Sigmoid colon (tissue), 7 donors: Measurements from ENCODE around the gene BRIX1. TPM values are rescaled to one million over a fixed set of nuclear protein-coding genes. Genes with fewer than 3 reads are reported as not detected.

Experiments
- DNase-seq: peaks from one replicate; pipeline ENCODE4 v3.0.0-alpha.2; 2019
- H3K27ac ChIP-seq, 4 donors: fragments of 200-600 bp; sonication (generic); one replicate each; pipeline ENCODE4 v1.5.1; 2016 to 2019; ENCODE audit warnings: mild to moderate bottlenecking in 1 of 4
- H3K27me3 ChIP-seq, 3 donors: fragments of 200-600 bp; sonication (generic); one replicate each; pipeline ENCODE4 v1.5.1; 2019; ENCODE audit warnings: mild to moderate bottlenecking in 1 of 3
- H3K36me3 ChIP-seq, 4 donors: fragments of 200-600 bp; sonication (generic); one replicate each; pipeline ENCODE4 v1.5.1; 2016 to 2019
- H3K4me1 ChIP-seq, 4 donors: fragments of 200-600 bp; sonication (generic); one replicate each; pipeline ENCODE4 v1.5.1; 2017 to 2019
- H3K4me3 ChIP-seq, 4 donors: fragments of 200-600 bp; sonication (generic); one replicate each; pipeline ENCODE4 v1.5.1; 2017 to 2019; ENCODE audit warnings: mild to moderate bottlenecking in 2 of 4, moderate library complexity in 1 of 4
- H3K9me3 ChIP-seq, 4 donors: fragments of 200-600 bp in 3 of 4; sonication (generic) in 3 of 4; one replicate each; pipeline versions ENCODE4 v1.5.1 to v1.6.1; 2013 to 2019
- CTCF ChIP-seq, 4 experiments: fragments of 450-650 bp in 3 of 4; fragments of 200-600 bp in 1 of 4; IDR thresholded peaks; one replicate each; pipeline ENCODE4 v1.5.1; 2016 to 2019; ENCODE audit warnings: antibody characterized with exemption in 4 of 4, mild to moderate bottlenecking in 3 of 4, moderate library complexity in 2 of 4
- EP300 ChIP-seq, 4 donors: sonication (generic); formaldehyde crosslinking; IDR thresholded peaks; one replicate each; pipeline ENCODE4 v1.6.1; 2017; ENCODE audit warnings: antibody characterized with exemption in 4 of 4
- POLR2A ChIP-seq, 2 donors: fragments of 450-650 bp; IDR thresholded peaks; one replicate each; pipeline ENCODE4 v1.6.1; 2016; ENCODE audit warnings: antibody characterized with exemption in 2 of 2, mild to moderate bottlenecking in 2 of 2, moderate library complexity in 2 of 2
- POLR2AphosphoS5 ChIP-seq, 4 donors: sonication (generic); formaldehyde crosslinking; IDR thresholded peaks; one replicate each; pipeline ENCODE4 v1.6.1; 2017; ENCODE audit warnings: antibody characterized with exemption in 4 of 4
- WGBS, 2 donors: extraction: QIAGEN DNeasy Blood & Tissue Kit; methylation state at CpG; one replicate each; pipeline ENCODE4 v1.1.7; 2013; 5-methylcytosine and 5-hydroxymethylcytosine counted together
- intact Hi-C: fragments of 100-400 bp; cut with DNase I; formaldehyde crosslinking; loops from one replicate; pipeline ENCODE4 v1.15.1; 2023
- polyA plus RNA-seq, 3 donors: library from polyadenylated mRNA; stranded (reverse); fragments of 200-250 nt; gene quantifications; one replicate each; pipeline ENCODE4 v1.2.3, GENCODE V29; 2013
- total RNA-seq, 4 donors: library from RNA; depleted of rRNA; stranded (reverse); fragments of >200 nt; gene quantifications; one replicate each; pipeline ENCODE4 v1.1.0, GENCODE V29; 2016
- donor health status: healthy with polysubstance abuse.
- donor health status: Bipolar disorder and iron deficiency.
- donor health status: healthy.

The BRIX1 gene
- total and polyA plus RNA-seq, 7 donors = 8.6 to 26.0 (median 20.2) TPM

GRCh38 chr5:34903260-34903659 is 12.3 kb upstream of the BRIX1 start:
- H3K9me3 ChIP-seq = no peaks in the 10 kb centered on the region
- DNase-seq = no peak
- H3K36me3 ChIP-seq = peaks cover under 1 to 41% (median 3%) of the 10 kb centered on the region in 4 donors
- H3K4me3 ChIP-seq = no peak overlapping the region
- peaks cover 0 to under 1% (median 0%) of the 10 kb centered on the region in 4 donors for H3K4me1 ChIP-seq
- no peaks in the 10 kb centered on the region for H3K27me3 ChIP-seq
- TF ChIP-seq CTCF (IDR thresholded peaks at IDR 0.05) (no peak), POLR2AphosphoS5 (IDR thresholded peaks at IDR 0.05) (no peak), POLR2A (IDR thresholded peaks at IDR 0.05) (no peak)
- 86 to 92% methylated on average over 1 of the region's 1 CpG for WGBS, 2 donors
- no peak overlapping the region for H3K27ac ChIP-seq
- intact Hi-C loops = no loop called here

- TF ChIP-seq EP300 (IDR thresholded peaks at IDR 0.05) = no peak
- TF ChIP-seq POLR2AphosphoS5 (IDR thresholded peaks at IDR 0.05) = no peak
- no peak for TF ChIP-seq CTCF (IDR thresholded peaks at IDR 0.05)
- no peak for TF ChIP-seq POLR2A (IDR thresholded peaks at IDR 0.05)
- Histone ChIP-seq H3K27me3 (no peaks in the 10 kb centered on the region), H3K4me1 (no peaks in the 10 kb centered on the region), H3K36me3 (peaks cover 4 to 62% (median 7%) of the 10 kb centered on the region in 4 donors), H3K4me3 (no peak overlapping the region), H3K9me3 (no peaks in the 10 kb centered on the region), H3K27ac (no peak overlapping the region)
- WGBS, 2 donors = 84 to 88% methylated on average over 2 of the region's 2 CpGs
- DNase-seq = no peak
- intact Hi-C loops = no loop called here
Measured at GRCh38 chr5:34905564-34905963, 9.9 kb upstream of the BRIX1 start.

- intact Hi-C loops = loop anchor here (10.0 kb wide), 2 partner anchors 908 to 1468 kb away; partner anchors contain the start of genes AMACR and TARS1
- H3K36me3 ChIP-seq = peaks cover 11 to 42% (median 16%) of the 10 kb centered on the region in 4 donors
- H3K27me3 ChIP-seq = no peaks in the 10 kb centered on the region
- WGBS, 2 donors = 69 to 71% methylated on average over 2 of the region's 2 CpGs
- no peak for TF ChIP-seq EP300 (IDR thresholded peaks at IDR 0.05)
- TF ChIP-seq POLR2AphosphoS5 (IDR thresholded peaks at IDR 0.05) = no peak
- TF ChIP-seq CTCF (IDR thresholded peaks at IDR 0.05) = no peak
- TF ChIP-seq POLR2A (IDR thresholded peaks at IDR 0.05) = no peak
- no peak overlapping the region for H3K4me3 ChIP-seq
- peak overlapping the region in 3 of 4 donors; percentile 90 to 93 (median 91) for H3K27ac ChIP-seq
- no peak for DNase-seq
- H3K4me1 ChIP-seq = peaks cover 0 to 43% (median 36%) of the 10 kb centered on the region in 4 donors
- no peaks in the 10 kb centered on the region for H3K9me3 ChIP-seq
Measured at GRCh38 chr5:34913072-34913471, 2.4 kb upstream of the BRIX1 start.

- 1 to 2% methylated on average over 20 of the region's 20 CpGs for WGBS, 2 donors
- DNase-seq = peak; percentile 69
- intact Hi-C loops = loop anchor here (1.0 to 10.0 kb wide), 4 partner anchors 16 to 1470 kb away; partner anchors contain the start of genes AMACR, RAI14 and TARS1
- H3K4me3 ChIP-seq = peak overlapping the region; percentile 72 to 99 (median 85)
- peaks cover 4 to 31% (median 14%) of the 10 kb centered on the region in 4 donors for H3K36me3 ChIP-seq
- H3K27me3 ChIP-seq = no peaks in the 10 kb centered on the region
- peaks cover 0 to 43% (median 36%) of the 10 kb centered on the region in 4 donors for H3K4me1 ChIP-seq
- TF ChIP-seq POLR2A (IDR thresholded peaks at IDR 0.05) (no peak), CTCF (IDR thresholded peaks at IDR 0.05) (no peak), EP300 (IDR thresholded peaks at IDR 0.05) (no peak), POLR2AphosphoS5 (IDR thresholded peaks at IDR 0.05) (no peak)
- H3K27ac ChIP-seq = peak overlapping the region; percentile 87 to 93 (median 90)
- H3K9me3 ChIP-seq = no peaks in the 10 kb centered on the region
Measured at GRCh38 chr5:34914671-34915138, 806 bp upstream of the BRIX1 start.
